ENCODE data around the gene CFAP70. TPM values are rescaled to one million over a fixed set of nuclear protein-coding genes. Genes with fewer than 3 reads are reported as not detected.

CFAP70 gene
- total RNA-seq, 2 experiments from 2014 or later = 0.58 to 0.60 TPM

DNA sequence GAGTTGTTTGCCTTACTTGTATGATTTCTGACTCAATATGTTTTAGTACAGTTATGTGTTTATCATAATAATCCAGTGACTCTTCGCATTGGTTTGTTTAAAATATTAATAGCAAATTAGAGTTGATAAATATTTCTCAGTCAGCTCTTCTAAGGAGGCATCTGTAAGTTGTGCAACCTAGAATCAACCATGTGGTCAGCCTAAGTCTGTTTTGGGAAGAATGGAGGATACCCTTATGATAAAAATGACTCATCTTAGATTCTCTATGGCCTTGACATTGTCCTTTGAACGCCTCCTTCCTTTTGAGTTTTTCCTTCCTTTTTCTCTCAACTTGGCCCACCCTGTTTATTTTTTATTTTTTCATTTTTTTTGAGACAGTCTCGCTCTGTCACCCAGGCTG, 130.4 kb downstream of the CFAP70 start:
- Mint-ChIP-seq H3K4me3 (no peak overlapping the region), H3K36me3 (peaks cover 5% of the 10 kb centered on the region), H3K27ac (no peak overlapping the region), H3K9me3 (no peaks in the 10 kb centered on the region), H3K4me1 (no peaks in the 10 kb centered on the region), H3K27me3 (no peaks in the 10 kb centered on the region)
- DNase-seq = no peak

DNA sequence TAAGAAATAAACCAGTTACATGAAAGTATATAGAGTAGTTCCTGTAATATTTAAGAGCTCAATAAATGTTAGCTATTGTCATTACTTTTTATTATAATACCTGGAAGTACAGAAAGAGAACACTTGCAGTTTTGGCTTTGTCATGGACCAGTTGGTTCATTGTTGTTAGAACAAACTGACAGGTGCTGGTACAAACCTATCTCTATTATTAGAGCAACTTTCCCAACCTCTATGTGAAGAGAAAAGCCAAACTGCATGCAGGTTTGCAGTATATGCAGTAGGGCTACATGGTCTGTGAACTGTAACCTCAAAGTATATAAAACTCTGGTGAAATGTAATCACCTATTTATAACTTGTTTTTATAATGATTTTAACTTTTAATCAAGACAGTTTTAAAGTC, 132.0 kb downstream of the CFAP70 start:
- H3K27ac Mint-ChIP-seq = no peak overlapping the region
- H3K36me3 Mint-ChIP-seq = peaks cover 2% of the 10 kb centered on the region
- H3K9me3 Mint-ChIP-seq = no peaks in the 10 kb centered on the region
- no peaks in the 10 kb centered on the region for H3K27me3 Mint-ChIP-seq
- no peaks in the 10 kb centered on the region for H3K4me1 Mint-ChIP-seq
- no peak for DNase-seq
- H3K4me3 Mint-ChIP-seq = no peak overlapping the region

DNA sequence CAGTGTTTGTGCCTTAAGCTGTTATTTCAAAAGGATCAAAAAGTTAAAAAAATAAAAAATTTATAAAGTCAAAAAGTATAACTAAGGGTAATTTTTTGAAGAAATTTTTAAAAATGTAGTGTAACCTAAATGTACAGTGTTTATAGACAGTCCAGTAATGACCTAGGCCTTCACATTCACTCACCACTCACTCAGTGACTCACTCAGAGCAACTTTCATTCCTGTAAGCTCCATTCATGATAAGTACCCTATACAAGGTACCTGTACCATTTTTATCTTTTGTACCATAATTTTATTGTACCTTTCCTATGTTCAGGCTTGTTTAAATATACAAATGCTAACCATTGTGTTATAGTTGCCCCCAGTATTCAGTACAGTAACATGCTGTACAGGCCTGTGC, 133.1 kb downstream of the CFAP70 start:
- peaks cover 3% of the 10 kb centered on the region for H3K36me3 Mint-ChIP-seq
- DNase-seq = no peak
- no peak overlapping the region for H3K27ac Mint-ChIP-seq

DNA sequence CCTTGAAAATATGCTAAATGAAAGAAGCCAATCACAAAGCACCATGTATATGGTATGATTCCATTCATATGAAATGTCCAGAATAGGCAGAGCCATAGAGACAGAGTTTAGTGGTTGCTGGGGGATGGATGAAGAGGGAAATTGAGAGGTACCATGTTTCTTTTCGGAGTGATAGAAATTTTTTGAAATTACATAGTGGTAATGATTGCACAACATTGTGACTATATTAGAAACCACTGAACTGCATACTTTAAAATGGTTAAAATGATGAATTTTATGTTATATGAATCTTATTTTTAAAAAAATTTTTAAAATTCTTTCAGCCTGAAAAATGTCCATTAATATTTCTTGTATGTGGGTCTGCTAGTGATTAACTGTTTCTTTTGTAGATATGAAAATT, 137.7 kb downstream of the CFAP70 start:
- Mint-ChIP-seq H3K4me1 (peaks cover 5% of the 10 kb centered on the region), H3K4me3 (no peak overlapping the region), H3K9me3 (no peaks in the 10 kb centered on the region), H3K36me3 (peaks cover 18% of the 10 kb centered on the region), H3K27ac (no peak overlapping the region), H3K27me3 (no peaks in the 10 kb centered on the region)
- no peak for DNase-seq

More for the DNA sequence above, 133.1 kb downstream of the CFAP70 start:
- Mint-ChIP-seq H3K4me1 (no peaks in the 10 kb centered on the region), H3K9me3 (no peaks in the 10 kb centered on the region), H3K27me3 (no peaks in the 10 kb centered on the region), H3K4me3 (no peak overlapping the region)

DNA sequence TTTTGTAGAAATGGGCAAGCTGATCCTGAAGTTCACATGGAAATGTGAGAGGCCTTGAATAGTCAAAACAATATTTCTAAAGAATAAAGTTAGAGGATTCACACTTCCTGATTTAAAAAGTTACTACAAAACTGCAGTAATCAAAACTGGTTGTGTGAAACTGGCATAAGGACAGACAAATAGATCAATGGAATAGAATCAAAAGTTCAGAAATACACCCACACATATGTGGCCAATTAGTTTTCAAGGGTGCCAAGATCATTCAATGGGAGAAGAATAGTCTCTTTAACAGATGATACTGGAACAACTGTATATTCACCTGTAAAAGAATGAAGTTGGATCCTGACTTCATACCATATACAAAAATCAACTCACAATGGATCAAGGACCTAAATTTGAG, 139.3 kb downstream of the CFAP70 start:
- no peaks in the 10 kb centered on the region for H3K27me3 Mint-ChIP-seq
- H3K4me3 Mint-ChIP-seq = no peak overlapping the region
- H3K27ac Mint-ChIP-seq = no peak overlapping the region

DNA sequence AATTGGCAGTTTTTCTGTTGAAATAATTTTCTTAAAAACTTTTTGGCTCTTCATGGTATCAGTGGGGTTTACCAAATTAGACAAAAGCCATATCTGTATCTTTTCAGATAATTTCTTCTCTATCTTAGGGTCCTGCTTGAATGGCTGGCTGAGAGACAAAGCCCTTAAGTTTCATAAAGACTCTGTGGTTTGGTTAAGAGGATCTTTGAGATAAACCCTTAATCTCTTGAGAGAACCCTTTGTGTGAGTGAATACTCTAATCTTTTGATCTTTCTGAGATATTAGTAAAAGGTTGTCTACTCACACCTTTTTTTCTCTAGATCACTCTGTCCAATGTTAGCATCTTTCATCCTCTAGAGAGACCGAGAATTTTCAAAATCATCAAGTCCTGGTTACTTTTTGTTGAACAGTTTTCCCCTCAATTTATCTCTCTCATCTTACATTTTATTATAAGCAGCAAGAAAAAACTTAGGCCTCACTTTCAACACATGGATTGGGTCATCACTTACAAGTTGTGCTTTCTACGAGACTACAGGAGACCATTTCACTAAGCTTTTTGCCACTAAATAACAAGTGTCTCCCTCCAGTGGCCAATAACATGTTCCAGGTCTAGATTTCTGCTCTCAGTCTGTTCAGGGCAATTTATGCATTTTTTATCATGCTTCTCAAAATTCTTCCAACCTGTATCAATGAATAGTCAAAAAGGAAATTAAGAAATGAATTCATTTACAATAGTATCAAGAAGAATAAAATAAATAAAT, 140.1 kb downstream of the CFAP70 start:
- Mint-ChIP-seq H3K9me3 (no peaks in the 10 kb centered on the region), H3K4me1 (peaks cover 5% of the 10 kb centered on the region), H3K27me3 (no peaks in the 10 kb centered on the region), H3K36me3 (peaks cover 30% of the 10 kb centered on the region), H3K4me3 (no peak overlapping the region), H3K27ac (no peak overlapping the region)
- DNase-seq = no peak

More for the DNA sequence above, 139.3 kb downstream of the CFAP70 start:
- Mint-ChIP-seq H3K36me3 (peaks cover 26% of the 10 kb centered on the region), H3K9me3 (no peaks in the 10 kb centered on the region), H3K4me1 (peaks cover 5% of the 10 kb centered on the region)
- no peak for DNase-seq

DNA sequence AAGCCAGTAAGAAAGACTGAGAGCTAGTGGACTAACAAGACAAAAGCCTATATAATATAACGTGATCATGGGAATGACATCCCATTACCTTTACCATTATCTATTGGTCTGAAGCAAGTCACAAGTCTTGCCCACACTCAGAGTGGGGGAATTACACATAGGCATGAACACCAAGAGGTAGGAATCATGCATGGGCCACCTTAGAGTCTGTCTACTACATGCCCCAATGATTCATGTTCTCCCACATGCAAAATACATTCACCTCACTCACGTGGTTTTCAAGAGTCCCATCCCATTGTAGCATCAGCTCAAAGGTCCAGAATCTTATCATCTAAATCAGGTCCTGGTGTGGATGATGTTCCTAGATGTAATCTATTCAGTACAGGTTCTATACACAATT, 141.0 kb downstream of the CFAP70 start:
- Mint-ChIP-seq H3K27me3 (no peaks in the 10 kb centered on the region), H3K36me3 (peaks cover 33% of the 10 kb centered on the region), H3K27ac (no peak overlapping the region), H3K4me1 (peaks cover 5% of the 10 kb centered on the region), H3K4me3 (no peak overlapping the region), H3K9me3 (no peaks in the 10 kb centered on the region)
- DNase-seq = no peak

DNA sequence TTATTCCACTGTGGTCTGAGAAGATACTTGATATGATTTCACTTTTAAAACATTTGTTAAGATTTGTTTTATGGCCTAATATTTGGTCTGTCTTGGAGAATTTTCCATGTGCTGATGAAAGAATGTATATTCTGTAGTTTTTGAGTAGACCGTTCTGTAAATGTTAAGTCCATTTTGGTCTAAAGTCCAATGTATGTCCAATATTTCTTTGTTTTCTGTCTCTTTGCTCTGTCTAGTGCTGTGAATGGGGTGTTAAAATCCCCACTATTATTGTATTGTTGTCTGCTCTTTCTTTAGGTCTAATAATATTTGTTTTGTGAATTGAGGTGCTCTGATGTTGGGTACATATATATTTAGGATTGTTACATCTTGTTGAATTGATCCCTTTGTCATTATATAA, 142.9 kb downstream of the CFAP70 start:
- H3K4me3 Mint-ChIP-seq = no peak overlapping the region
- DNase-seq = no peak
- no peak overlapping the region for H3K27ac Mint-ChIP-seq
- H3K4me1 Mint-ChIP-seq = peaks cover 6% of the 10 kb centered on the region
- peaks cover 30% of the 10 kb centered on the region for H3K36me3 Mint-ChIP-seq
- no peaks in the 10 kb centered on the region for H3K27me3 Mint-ChIP-seq
- no peaks in the 10 kb centered on the region for H3K9me3 Mint-ChIP-seq

DNA sequence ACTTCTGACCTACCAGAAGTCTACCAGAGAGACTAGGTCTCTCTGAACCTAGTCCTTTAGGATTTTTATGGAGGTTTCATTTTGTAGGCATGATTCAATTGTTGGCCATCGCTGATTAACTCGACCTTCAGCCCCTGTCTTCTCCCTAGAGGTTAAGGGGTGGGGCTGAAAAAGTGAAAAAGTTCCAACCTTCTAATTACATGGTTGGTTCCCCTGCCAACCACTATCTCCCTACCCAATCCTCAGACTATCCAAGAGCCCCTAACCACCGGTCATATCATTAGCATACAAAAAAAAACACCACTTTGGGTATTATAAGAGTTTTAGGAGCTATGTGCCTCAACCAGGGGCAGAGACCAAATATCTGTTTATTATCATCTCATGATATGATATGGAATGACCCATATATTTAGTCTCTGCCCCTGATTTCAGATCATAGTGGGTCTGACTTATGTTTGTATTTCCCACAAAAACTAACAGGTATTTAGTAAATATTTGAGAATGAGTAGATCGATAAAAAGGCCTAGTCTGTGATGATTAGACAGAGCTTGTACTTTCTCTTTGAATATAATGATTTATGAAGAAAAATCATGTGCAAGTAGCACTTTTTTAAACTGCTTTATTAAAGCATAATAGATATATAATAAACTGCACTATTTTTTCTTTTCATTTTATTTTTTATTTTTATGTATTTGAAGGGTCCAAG, 147.4 kb downstream of the CFAP70 start:
- Mint-ChIP-seq H3K9me3 (no peaks in the 10 kb centered on the region), H3K27me3 (no peaks in the 10 kb centered on the region), H3K4me1 (peaks cover 2% of the 10 kb centered on the region), H3K36me3 (peaks cover 20% of the 10 kb centered on the region), H3K27ac (no peak overlapping the region), H3K4me3 (no peak overlapping the region)
- DNase-seq = no peak

DNA sequence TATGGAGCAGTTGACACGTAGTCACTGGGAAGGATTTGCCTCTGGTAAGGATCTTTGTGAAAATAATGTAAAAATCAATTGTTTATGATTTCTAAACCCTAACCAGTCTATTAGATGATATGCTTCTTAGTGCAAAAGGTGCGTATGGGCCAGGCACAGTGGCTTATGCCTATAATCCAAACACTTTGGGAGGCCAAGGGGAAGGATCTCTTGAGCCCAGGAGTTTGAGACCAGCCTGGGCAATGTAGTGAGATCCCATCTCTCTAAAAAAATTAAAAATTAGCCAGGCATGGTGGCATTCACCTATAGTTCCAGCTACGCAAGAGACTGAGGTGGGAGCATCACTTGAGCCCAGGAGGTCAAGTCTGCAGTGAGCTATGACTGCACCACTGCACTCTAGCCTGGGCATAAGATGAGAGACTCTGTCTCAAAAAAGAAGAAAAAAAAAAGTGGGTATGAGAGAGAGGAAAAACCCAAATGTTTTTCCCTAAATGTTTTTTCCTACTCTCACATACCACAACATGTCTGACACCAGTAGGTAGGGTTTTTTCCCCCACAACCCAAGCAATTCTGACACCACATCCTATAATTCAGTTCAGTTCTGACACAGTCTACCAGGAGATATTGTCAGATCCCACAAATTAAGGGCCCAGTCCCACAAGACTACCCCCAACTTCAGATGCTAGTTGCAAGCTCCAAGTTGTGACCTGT, 148.1 kb downstream of the CFAP70 start:
- Mint-ChIP-seq H3K4me1 (peaks cover 2% of the 10 kb centered on the region), H3K4me3 (no peak overlapping the region), H3K9me3 (peaks cover 5% of the 10 kb centered on the region), H3K27ac (no peak overlapping the region), H3K36me3 (peaks cover 22% of the 10 kb centered on the region), H3K27me3 (no peaks in the 10 kb centered on the region)
- DNase-seq = no peak

DNA sequence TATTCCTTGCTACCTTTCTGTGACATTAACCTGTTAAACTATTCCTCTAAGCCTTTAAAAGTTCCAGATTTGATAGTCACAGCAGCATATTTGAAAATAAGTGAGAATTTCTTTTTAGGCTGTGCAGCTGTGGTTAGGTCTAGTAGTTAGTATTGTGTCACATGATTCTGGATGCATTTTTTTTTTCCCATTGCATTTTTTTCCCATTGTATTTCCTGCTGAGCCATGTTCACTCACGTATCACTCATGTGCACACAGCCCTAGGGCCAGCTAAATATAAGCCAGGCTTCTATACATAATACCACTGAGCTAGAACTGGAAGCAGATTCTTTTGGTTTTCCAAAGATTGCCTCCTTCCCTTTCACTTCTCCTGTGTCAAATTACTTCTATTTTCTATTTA, 149.0 kb downstream of the CFAP70 start:
- Mint-ChIP-seq H3K36me3 (peaks cover 24% of the 10 kb centered on the region), H3K4me1 (peaks cover 2% of the 10 kb centered on the region), H3K27me3 (no peaks in the 10 kb centered on the region), H3K9me3 (peaks cover 5% of the 10 kb centered on the region), H3K27ac (no peak overlapping the region), H3K4me3 (no peak overlapping the region)
- no peak for DNase-seq

DNA sequence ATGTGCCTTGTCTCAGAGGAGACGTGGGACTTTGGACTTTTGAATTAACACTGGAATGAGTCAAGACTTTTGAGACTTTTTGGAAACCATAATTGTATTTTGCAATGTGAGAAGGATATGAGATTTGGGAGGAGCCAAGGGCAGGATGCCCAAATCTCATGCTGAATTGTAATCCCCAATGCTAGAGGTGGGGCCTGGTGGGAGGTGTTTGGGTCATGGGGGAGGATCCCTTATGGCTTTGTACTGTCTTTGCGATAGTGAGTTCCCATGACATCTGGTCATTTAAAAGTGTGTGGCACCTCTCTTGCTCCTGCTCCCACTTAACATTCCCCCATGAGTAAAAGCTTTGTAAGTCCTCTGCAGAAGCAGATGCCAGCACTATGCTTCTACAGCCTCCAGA, 150.8 kb downstream of the CFAP70 start:
- no peak overlapping the region for H3K4me3 Mint-ChIP-seq
- H3K36me3 Mint-ChIP-seq = peaks cover 17% of the 10 kb centered on the region
- peaks cover 2% of the 10 kb centered on the region for H3K4me1 Mint-ChIP-seq

DNA sequence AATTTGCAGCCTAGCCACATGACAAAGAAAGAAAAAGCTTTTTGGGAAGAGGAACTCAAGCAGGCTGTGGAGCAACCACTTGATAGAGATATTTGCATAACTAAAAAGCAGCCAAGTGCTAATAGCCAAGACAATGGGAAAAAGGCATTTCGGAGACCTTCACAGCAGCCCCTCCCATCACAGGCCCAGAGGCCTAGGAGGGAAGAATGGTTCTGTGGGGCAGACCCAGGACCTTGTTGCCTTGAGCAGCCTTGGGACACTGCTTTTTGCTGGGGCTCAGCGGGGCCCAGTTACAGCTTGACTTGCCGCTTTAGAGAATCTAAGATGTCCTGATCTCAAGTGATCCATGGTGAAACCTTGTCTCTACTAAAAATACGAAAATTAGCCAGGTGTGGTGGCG, 152.3 kb downstream of the CFAP70 start:
- no peaks in the 10 kb centered on the region for H3K27me3 Mint-ChIP-seq
- no peak overlapping the region for H3K4me3 Mint-ChIP-seq
- DNase-seq = no peak
- H3K36me3 Mint-ChIP-seq = peaks cover 14% of the 10 kb centered on the region
- peaks cover 5% of the 10 kb centered on the region for H3K9me3 Mint-ChIP-seq
- peaks cover 2% of the 10 kb centered on the region for H3K4me1 Mint-ChIP-seq
- no peak overlapping the region for H3K27ac Mint-ChIP-seq

More for the DNA sequence above, 150.8 kb downstream of the CFAP70 start:
- no peak overlapping the region for H3K27ac Mint-ChIP-seq
- no peak for DNase-seq
- H3K27me3 Mint-ChIP-seq = no peaks in the 10 kb centered on the region
- peaks cover 5% of the 10 kb centered on the region for H3K9me3 Mint-ChIP-seq

DNA sequence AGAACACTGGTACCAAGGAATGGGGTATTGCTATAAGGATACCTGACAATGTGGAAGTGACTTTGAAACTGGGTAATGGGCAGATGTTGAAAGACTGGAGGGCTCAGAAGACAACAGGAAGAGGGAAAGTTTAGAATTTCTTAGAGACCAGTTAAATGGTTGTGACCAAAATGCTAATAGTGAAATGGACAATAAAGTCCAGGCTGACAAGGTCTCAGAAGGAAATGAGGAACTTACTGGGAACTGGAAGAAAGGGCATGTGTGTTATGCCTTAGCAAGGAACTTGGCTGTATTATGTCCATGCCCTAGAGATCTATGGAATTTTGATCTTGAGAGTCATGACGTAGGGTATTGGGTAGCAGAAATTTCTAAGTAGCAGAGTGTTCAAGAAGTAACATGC, 152.8 kb downstream of the CFAP70 start:
- Mint-ChIP-seq H3K9me3 (peaks cover 5% of the 10 kb centered on the region), H3K4me1 (peaks cover 2% of the 10 kb centered on the region), H3K27me3 (no peaks in the 10 kb centered on the region), H3K4me3 (no peak overlapping the region), H3K27ac (no peak overlapping the region), H3K36me3 (peaks cover 14% of the 10 kb centered on the region)
- no peak for DNase-seq

DNA sequence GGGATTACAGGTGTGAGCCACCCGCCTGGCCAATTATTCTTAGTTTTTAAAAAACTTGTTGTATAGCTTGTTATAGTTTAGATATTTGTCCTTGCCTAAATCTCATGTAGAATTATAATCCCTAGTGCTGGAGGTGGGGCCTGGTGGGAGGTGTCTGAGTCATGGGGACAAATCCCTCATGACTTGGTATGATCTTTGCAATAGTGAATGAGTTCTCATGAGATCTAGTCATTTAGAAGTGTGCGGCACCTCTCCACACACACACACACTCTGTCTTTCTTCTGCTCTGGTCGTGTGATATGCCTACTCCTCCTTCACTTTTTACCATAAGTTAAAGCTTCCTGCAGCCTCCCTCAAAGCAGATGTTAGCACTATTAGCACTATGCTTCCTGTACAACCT, 153.6 kb downstream of the CFAP70 start:
- Mint-ChIP-seq H3K9me3 (peaks cover 5% of the 10 kb centered on the region), H3K27ac (no peak overlapping the region), H3K36me3 (peaks cover 14% of the 10 kb centered on the region), H3K4me1 (no peaks in the 10 kb centered on the region), H3K27me3 (no peaks in the 10 kb centered on the region), H3K4me3 (no peak overlapping the region)
- no peak for DNase-seq

All from activated naive CD8-positive, alpha-beta T cell treated with anti-CD3 and anti-CD28 coated beads for 36 hours (primary cell).